Measurements from ENCODE around the gene OCRL. TPM values are rescaled to one million over a fixed set of nuclear protein-coding genes. Genes with fewer than 3 reads are reported as not detected.

Gene OCRL
- total and polyA plus RNA-seq, 2 of the 13 experiments (the other 11 are each of a cell fraction or from before 2014, with no cell fraction given), result 13.4 to 32.0 TPM

- TF ChIP-seq, protein P1, sequence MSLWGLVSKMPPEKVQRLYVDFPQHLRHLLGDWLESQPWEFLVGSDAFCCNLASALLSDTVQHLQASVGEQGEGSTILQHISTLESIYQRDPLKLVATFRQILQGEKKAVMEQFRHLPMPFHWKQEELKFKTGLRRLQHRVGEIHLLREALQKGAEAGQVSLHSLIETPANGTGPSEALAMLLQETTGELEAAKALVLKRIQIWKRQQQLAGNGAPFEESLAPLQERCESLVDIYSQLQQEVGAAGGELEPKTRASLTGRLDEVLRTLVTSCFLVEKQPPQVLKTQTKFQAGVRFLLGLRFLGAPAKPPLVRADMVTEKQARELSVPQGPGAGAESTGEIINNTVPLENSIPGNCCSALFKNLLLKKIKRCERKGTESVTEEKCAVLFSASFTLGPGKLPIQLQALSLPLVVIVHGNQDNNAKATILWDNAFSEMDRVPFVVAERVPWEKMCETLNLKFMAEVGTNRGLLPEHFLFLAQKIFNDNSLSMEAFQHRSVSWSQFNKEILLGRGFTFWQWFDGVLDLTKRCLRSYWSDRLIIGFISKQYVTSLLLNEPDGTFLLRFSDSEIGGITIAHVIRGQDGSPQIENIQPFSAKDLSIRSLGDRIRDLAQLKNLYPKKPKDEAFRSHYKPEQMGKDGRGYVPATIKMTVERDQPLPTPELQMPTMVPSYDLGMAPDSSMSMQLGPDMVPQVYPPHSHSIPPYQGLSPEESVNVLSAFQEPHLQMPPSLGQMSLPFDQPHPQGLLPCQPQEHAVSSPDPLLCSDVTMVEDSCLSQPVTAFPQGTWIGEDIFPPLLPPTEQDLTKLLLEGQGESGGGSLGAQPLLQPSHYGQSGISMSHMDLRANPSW (CRISPR knock-in tag; IDR thresholded peaks at IDR 0.05; ENCODE audit: borderline replicate concordance), result no peak
- no peak for TF ChIP-seq AKNA (CRISPR knock-in tag; IDR thresholded peaks at IDR 0.05; ENCODE audit: borderline replicate concordance)
- no peak for TF ChIP-seq ZNF850 (CRISPR knock-in tag; conservative IDR thresholded peaks at IDR 0.05)
- TF ChIP-seq MTF2 (CRISPR knock-in tag; IDR thresholded peaks at IDR 0.05; ENCODE audit: borderline replicate concordance), result no peak
- no peak for TF ChIP-seq ZNF570 (CRISPR knock-in tag; IDR thresholded peaks at IDR 0.05; ENCODE audit: borderline replicate concordance)
- no peak for TF ChIP-seq KDM5A (IDR thresholded peaks at IDR 0.05; ENCODE audit: borderline replicate concordance, low read length)
- TF ChIP-seq, protein P2, sequence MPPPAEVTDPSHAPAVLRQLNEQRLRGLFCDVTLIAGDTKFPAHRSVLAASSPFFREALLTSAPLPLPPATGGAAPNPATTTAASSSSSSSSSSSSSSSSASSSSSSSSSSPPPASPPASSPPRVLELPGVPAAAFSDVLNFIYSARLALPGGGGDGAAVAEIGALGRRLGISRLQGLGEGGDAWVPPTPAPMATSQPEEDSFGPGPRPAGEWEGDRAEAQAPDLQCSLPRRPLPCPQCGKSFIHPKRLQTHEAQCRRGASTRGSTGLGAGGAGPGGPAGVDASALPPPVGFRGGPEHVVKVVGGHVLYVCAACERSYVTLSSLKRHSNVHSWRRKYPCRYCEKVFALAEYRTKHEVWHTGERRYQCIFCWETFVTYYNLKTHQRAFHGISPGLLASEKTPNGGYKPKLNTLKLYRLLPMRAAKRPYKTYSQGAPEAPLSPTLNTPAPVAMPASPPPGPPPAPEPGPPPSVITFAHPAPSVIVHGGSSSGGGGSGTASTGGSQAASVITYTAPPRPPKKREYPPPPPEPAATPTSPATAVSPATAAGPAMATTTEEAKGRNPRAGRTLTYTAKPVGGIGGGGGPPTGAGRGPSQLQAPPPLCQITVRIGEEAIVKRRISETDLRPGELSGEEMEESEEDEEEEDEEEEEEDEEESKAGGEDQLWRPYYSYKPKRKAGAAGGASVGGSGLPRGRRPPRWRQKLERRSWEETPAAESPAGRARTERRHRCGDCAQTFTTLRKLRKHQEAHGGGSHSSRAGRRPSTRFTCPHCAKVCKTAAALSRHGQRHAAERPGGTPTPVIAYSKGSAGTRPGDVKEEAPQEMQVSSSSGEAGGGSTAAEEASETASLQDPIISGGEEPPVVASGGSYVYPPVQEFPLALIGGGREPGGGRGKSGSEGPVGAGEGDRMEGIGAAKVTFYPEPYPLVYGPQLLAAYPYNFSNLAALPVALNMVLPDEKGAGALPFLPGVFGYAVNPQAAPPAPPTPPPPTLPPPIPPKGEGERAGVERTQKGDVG (CRISPR knock-in tag; IDR thresholded peaks at IDR 0.05; ENCODE audit: borderline replicate concordance), result no peak
- no peak for TF ChIP-seq ZNF660 (CRISPR knock-in tag; IDR thresholded peaks at IDR 0.05; ENCODE audit: borderline replicate concordance, low read depth)
- no peak for TF ChIP-seq ZKSCAN8 (CRISPR knock-in tag; IDR thresholded peaks at IDR 0.05; ENCODE audit: borderline replicate concordance)
- TF ChIP-seq SNAPC5 (CRISPR knock-in tag; IDR thresholded peaks at IDR 0.05; ENCODE audit: borderline replicate concordance), result no peak
- no peak for TF ChIP-seq JUNB (CRISPR knock-in tag; IDR thresholded peaks at IDR 0.05; ENCODE audit: borderline replicate concordance)
- TF ChIP-seq CENPT (CRISPR knock-in tag; IDR thresholded peaks at IDR 0.05; ENCODE audit: low read depth), result no peak
- no peak for TF ChIP-seq ZNF670 (CRISPR knock-in tag; IDR thresholded peaks at IDR 0.05; ENCODE audit: borderline replicate concordance)
- TF ChIP-seq ZUFSP (CRISPR knock-in tag; IDR thresholded peaks at IDR 0.05; ENCODE audit: borderline replicate concordance), result no peak
- TF ChIP-seq ZNF101 (CRISPR knock-in tag; IDR thresholded peaks at IDR 0.05; ENCODE audit: borderline replicate concordance, low read depth), result no peak
- TF ChIP-seq RELA (CRISPR knock-in tag; IDR thresholded peaks at IDR 0.05), result no peak
These were observed 45.6 kb downstream of the OCRL start (continued) for GRCh38 chrX:129585691-129586090.

All from HepG2 (cell line).